Vagina (tissue), 2 donors: ENCODE measurements around the gene DGKD.

Source experiments
- POLR2A ChIP-seq, 2 donors: fragments of 450-650 bp; IDR thresholded peaks; one replicate each; pipeline ENCODE4 v1.6.1; 2017; ENCODE audit warnings: antibody characterized with exemption in 2 of 2, mild to moderate bottlenecking in 2 of 2, moderate library complexity in 2 of 2
- POLR2AphosphoS5 ChIP-seq, 2 donors: sonication (generic); formaldehyde crosslinking; IDR thresholded peaks; one replicate each; pipeline ENCODE4 v1.9.0; 2017; ENCODE audit warnings: antibody characterized with exemption in 2 of 2, mild to moderate bottlenecking in 2 of 2, low read depth in 1 of 2; ENCODE audit not compliant: insufficient read depth in 1 of 2
- TF ChIP-seq, protein P1 (sequence below), 3 experiments: fragments of 450-650 bp in 2 of 3; fragments of 200-600 bp in 1 of 3; sonication (generic) in 1 of 3; IDR thresholded peaks; one replicate each; pipeline ENCODE4 v1.5.1; 2017 to 2019; ENCODE audit warnings: antibody characterized with exemption in 3 of 3, mild to moderate bottlenecking in 2 of 3, moderate library complexity in 2 of 3

DNA sequence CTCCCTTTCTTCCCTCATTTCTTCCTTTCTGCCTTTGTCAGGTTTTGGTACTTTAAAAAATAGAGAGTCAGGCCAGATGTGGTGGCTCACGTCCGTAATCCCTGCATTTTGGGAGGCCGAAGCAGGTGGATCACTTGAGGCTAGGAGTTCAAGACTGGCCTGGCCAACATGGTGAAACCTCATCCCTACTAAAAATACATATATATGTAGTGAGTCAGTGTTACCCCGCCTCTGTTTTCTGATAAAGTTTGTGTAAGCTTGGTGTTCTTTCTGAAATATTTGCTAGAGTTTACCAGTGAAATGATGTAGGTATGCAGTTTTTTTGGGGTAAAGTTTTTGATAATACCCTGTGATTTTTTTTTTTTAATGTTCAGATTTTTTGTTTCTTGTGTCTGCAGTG lies 58.8 kb downstream of the DGKD start:
- TF ChIP-seq, protein P1, sequence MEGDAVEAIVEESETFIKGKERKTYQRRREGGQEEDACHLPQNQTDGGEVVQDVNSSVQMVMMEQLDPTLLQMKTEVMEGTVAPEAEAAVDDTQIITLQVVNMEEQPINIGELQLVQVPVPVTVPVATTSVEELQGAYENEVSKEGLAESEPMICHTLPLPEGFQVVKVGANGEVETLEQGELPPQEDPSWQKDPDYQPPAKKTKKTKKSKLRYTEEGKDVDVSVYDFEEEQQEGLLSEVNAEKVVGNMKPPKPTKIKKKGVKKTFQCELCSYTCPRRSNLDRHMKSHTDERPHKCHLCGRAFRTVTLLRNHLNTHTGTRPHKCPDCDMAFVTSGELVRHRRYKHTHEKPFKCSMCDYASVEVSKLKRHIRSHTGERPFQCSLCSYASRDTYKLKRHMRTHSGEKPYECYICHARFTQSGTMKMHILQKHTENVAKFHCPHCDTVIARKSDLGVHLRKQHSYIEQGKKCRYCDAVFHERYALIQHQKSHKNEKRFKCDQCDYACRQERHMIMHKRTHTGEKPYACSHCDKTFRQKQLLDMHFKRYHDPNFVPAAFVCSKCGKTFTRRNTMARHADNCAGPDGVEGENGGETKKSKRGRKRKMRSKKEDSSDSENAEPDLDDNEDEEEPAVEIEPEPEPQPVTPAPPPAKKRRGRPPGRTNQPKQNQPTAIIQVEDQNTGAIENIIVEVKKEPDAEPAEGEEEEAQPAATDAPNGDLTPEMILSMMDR (IDR thresholded peaks at IDR 0.05), result no peak
- TF ChIP-seq POLR2A (IDR thresholded peaks at IDR 0.05) (no peak), POLR2AphosphoS5 (IDR thresholded peaks at IDR 0.05; ENCODE audit: insufficient read depth in 1 of 2, low read depth in 1 of 2) (no peak)
